Activated naive CD8-positive, alpha-beta T cell treated with anti-CD3 and anti-CD28 coated beads for 36 hours (primary cell): ENCODE data around the gene RNU2-63P. TPM values are rescaled to one million over a fixed set of nuclear protein-coding genes. Genes with fewer than 3 reads are reported as not detected.
"Not testable (repeated sequence)": the region's sequence is repeated elsewhere in the genome, so short reads cannot be mapped to it uniquely, and the experiment has no call there.

Source experiments
- DNase-seq: peaks from one replicate; pipeline ENCODE4 v3.0.0; 2021
- H3K27ac Mint-ChIP-seq: one replicate; pipeline ENCODE4 v1.8.0; 2022; ENCODE audit warnings: mild to moderate bottlenecking, moderate library complexity, mixed read lengths
- H3K27me3 Mint-ChIP-seq: one replicate; pipeline ENCODE4 v1.8.0; 2022; ENCODE audit warnings: mild to moderate bottlenecking, mixed read lengths
- H3K36me3 Mint-ChIP-seq: one replicate; pipeline ENCODE4 v1.8.0; 2021; ENCODE audit warnings: mild to moderate bottlenecking, mixed read lengths
- H3K4me1 Mint-ChIP-seq: one replicate; pipeline ENCODE4 v1.8.0; 2021; ENCODE audit warnings: mixed read lengths
- H3K4me3 Mint-ChIP-seq: one replicate; pipeline ENCODE4 v1.8.0; 2022; ENCODE audit warnings: mild to moderate bottlenecking, moderate library complexity, mixed read lengths
- H3K9me3 Mint-ChIP-seq: one replicate; pipeline ENCODE4 v1.8.0; 2022; ENCODE audit warnings: mixed read lengths
- total RNA-seq, 2 experiments: library from RNA; stranded (reverse); gene quantifications; one replicate each; pipeline ENCODE4 v1.2.3, GENCODE V29; 2021

RNU2-63P gene
- total RNA-seq, 2 experiments from 2014 or later: 39.1 to 40.1 TPM

GRCh38 chr2:88045561-88045960, 29.2 kb upstream of the RNU2-63P start:
- not testable (repeated sequence) for H3K4me3 Mint-ChIP-seq, H3K9me3 Mint-ChIP-seq, H3K27ac Mint-ChIP-seq, DNase-seq, H3K27me3 Mint-ChIP-seq
- Mint-ChIP-seq H3K36me3 (peaks cover 46% of the 10 kb centered on the region), H3K4me1 (peaks cover 54% of the 10 kb centered on the region)

- Mint-ChIP-seq H3K27me3 (no peaks in the 10 kb centered on the region), H3K9me3 (peaks cover 6% of the 10 kb centered on the region), H3K27ac (no peak overlapping the region), H3K4me3 (no peak overlapping the region), H3K36me3 (peaks cover 42% of the 10 kb centered on the region), H3K4me1 (peaks cover 54% of the 10 kb centered on the region)
- DNase-seq: no peak
Measured at GRCh38 chr2:88042476-88042875, 26.1 kb upstream of the RNU2-63P start.

GRCh38 chr2:88038263-88039105, 22.1 kb upstream of the RNU2-63P start:
- DNase-seq: no peak
- Mint-ChIP-seq H3K4me1 (peaks cover 41% of the 10 kb centered on the region), H3K27ac (peak overlapping the region; percentile 11), H3K9me3 (peaks cover 9% of the 10 kb centered on the region), H3K36me3 (peaks cover 51% of the 10 kb centered on the region), H3K27me3 (no peaks in the 10 kb centered on the region), H3K4me3 (no peak overlapping the region)

- Mint-ChIP-seq H3K27me3 (no peaks in the 10 kb centered on the region), H3K9me3 (peaks cover 9% of the 10 kb centered on the region), H3K27ac (no peak overlapping the region), H3K4me3 (no peak overlapping the region), H3K4me1 (peaks cover 32% of the 10 kb centered on the region), H3K36me3 (peaks cover 45% of the 10 kb centered on the region)
- DNase-seq: no peak
Measured at GRCh38 chr2:88036606-88037005, 20.3 kb upstream of the RNU2-63P start.

GRCh38 chr2:88036182-88036581, 19.8 kb upstream of the RNU2-63P start:
- no peak overlapping the region for H3K27ac Mint-ChIP-seq
- peaks cover 30% of the 10 kb centered on the region for H3K4me1 Mint-ChIP-seq
- H3K36me3 Mint-ChIP-seq: peaks cover 45% of the 10 kb centered on the region
- H3K27me3 Mint-ChIP-seq: no peaks in the 10 kb centered on the region
- DNase-seq: no peak
- H3K9me3 Mint-ChIP-seq: peaks cover 9% of the 10 kb centered on the region
- H3K4me3 Mint-ChIP-seq: no peak overlapping the region

- H3K36me3 Mint-ChIP-seq: peaks cover 45% of the 10 kb centered on the region
Measured at GRCh38 chr2:88032070-88032702, 15.8 kb upstream of the RNU2-63P start.

GRCh38 chr2:88028931-88029330, 12.6 kb upstream of the RNU2-63P start:
- peak overlapping the region; percentile 42 for H3K27ac Mint-ChIP-seq

More at GRCh38 chr2:88032070-88032702, 15.8 kb upstream of the RNU2-63P start:
- Mint-ChIP-seq H3K4me1 (peaks cover 31% of the 10 kb centered on the region), H3K4me3 (no peak overlapping the region), H3K27ac (no peak overlapping the region), H3K27me3 (no peaks in the 10 kb centered on the region), H3K9me3 (peaks cover 7% of the 10 kb centered on the region)
- DNase-seq: no peak

GRCh38 chr2:88027697-88028389, 11.5 kb upstream of the RNU2-63P start:
- Mint-ChIP-seq H3K4me3 (peak overlapping the region; percentile 57), H3K9me3 (no peaks in the 10 kb centered on the region), H3K36me3 (peaks cover 31% of the 10 kb centered on the region), H3K4me1 (peaks cover 23% of the 10 kb centered on the region), H3K27ac (peak overlapping the region; percentile 85), H3K27me3 (no peaks in the 10 kb centered on the region)
- DNase-seq: no peak

More at GRCh38 chr2:88028931-88029330, 12.6 kb upstream of the RNU2-63P start:
- Mint-ChIP-seq H3K4me3 (no peak overlapping the region), H3K4me1 (peaks cover 25% of the 10 kb centered on the region), H3K36me3 (peaks cover 29% of the 10 kb centered on the region), H3K9me3 (no peaks in the 10 kb centered on the region), H3K27me3 (no peaks in the 10 kb centered on the region)
- DNase-seq: no peak

GRCh38 chr2:88024509-88024908, 8.2 kb upstream of the RNU2-63P start:
- DNase-seq: no peak
- H3K4me3 Mint-ChIP-seq: no peak overlapping the region
- no peaks in the 10 kb centered on the region for H3K9me3 Mint-ChIP-seq
- no peak overlapping the region for H3K27ac Mint-ChIP-seq
- H3K4me1 Mint-ChIP-seq: peaks cover 18% of the 10 kb centered on the region
- peaks cover 27% of the 10 kb centered on the region for H3K36me3 Mint-ChIP-seq
- H3K27me3 Mint-ChIP-seq: no peaks in the 10 kb centered on the region

GRCh38 chr2:88022669-88022921, 6.2 kb upstream of the RNU2-63P start:
- Mint-ChIP-seq H3K27me3 (no peaks in the 10 kb centered on the region), H3K36me3 (peaks cover 9% of the 10 kb centered on the region), H3K27ac (no peak overlapping the region), H3K9me3 (peaks cover 4% of the 10 kb centered on the region), H3K4me1 (peaks cover 7% of the 10 kb centered on the region), H3K4me3 (no peak overlapping the region)
- no peak for DNase-seq

GRCh38 chr2:88019985-88020384, 3.6 kb upstream of the RNU2-63P start:
- H3K27ac Mint-ChIP-seq: no peak overlapping the region
- peaks cover 1% of the 10 kb centered on the region for H3K36me3 Mint-ChIP-seq
- no peak overlapping the region for H3K4me3 Mint-ChIP-seq
- H3K9me3 Mint-ChIP-seq: peaks cover 4% of the 10 kb centered on the region
- peaks cover 16% of the 10 kb centered on the region for H3K4me1 Mint-ChIP-seq
- DNase-seq: no peak
- no peaks in the 10 kb centered on the region for H3K27me3 Mint-ChIP-seq

- Mint-ChIP-seq H3K9me3 (peaks cover 4% of the 10 kb centered on the region), H3K4me1 (peaks cover 16% of the 10 kb centered on the region), H3K4me3 (no peak overlapping the region), H3K27ac (no peak overlapping the region), H3K27me3 (no peaks in the 10 kb centered on the region), H3K36me3 (peaks cover 1% of the 10 kb centered on the region)
- no peak for DNase-seq
Measured at GRCh38 chr2:88018909-88019308, 2.6 kb upstream of the RNU2-63P start.

GRCh38 chr2:88018077-88018805, 1.9 kb upstream of the RNU2-63P start:
- DNase-seq, H3K36me3 Mint-ChIP-seq, H3K9me3 Mint-ChIP-seq, H3K27ac Mint-ChIP-seq, H3K4me3 Mint-ChIP-seq, H3K27me3 Mint-ChIP-seq: not testable (repeated sequence)
- H3K4me1 Mint-ChIP-seq: peaks cover 16% of the 10 kb centered on the region

GRCh38 chr2:88017780-88018038, 1.4 kb upstream of the RNU2-63P start:
- H3K27ac Mint-ChIP-seq: peak overlapping the region; percentile 99

More at GRCh38 chr2:88017780-88018038, 1.4 kb upstream of the RNU2-63P start:
- not testable (repeated sequence) for DNase-seq, H3K27me3 Mint-ChIP-seq, H3K9me3 Mint-ChIP-seq, H3K36me3 Mint-ChIP-seq
- Mint-ChIP-seq H3K4me1 (peaks cover 16% of the 10 kb centered on the region), H3K4me3 (peak overlapping the region; percentile 94)
